ENCODE measurements around the gene GANC. TPM values are rescaled to one million over a fixed set of nuclear protein-coding genes. Genes with fewer than 3 reads are reported as not detected.

GANC gene
- polyA plus RNA-seq, 3 donors: 14.5 to 24.4 (median 21.1) TPM

- H3K9me3 ChIP-seq (replicated peaks in 1 of 2; ENCODE audit: control insufficient read depth in 1 of 2, insufficient read depth in 1 of 2, low read length in 2 of 2): peaks cover 6 to 17% of the 10 kb centered on the region in 2 donors
- Mint-ChIP-seq H3K4me1 (no peaks in the 10 kb centered on the region), H3K36me3 (peaks cover 49 to 64% of the 10 kb centered on the region in 2 donors), H3K9me3 (peaks cover 10 to 19% (median 14%) of the 10 kb centered on the region in 7 donors), H3K4me3 (no peak overlapping the region), H3K27ac (no peak overlapping the region), H3K27me3 (ENCODE audit: low read depth in 3 of 3) (peaks cover 0 to 1% (median 0%) of the 10 kb centered on the region in 3 donors)
- no peak overlapping the region for H3K9ac ChIP-seq (ENCODE audit: insufficient read depth, low read length, poor library complexity, severe bottlenecking)
- H3K79me2 ChIP-seq (ENCODE audit: insufficient read depth, low read length): no peaks in the 10 kb centered on the region
- DNase-seq: no peak
- no peaks in the 10 kb centered on the region for H3K27me3 ChIP-seq (ENCODE audit: control insufficient read depth in 2 of 2, insufficient read depth in 2 of 2, low read length in 2 of 2)
- TF ChIP-seq CTCF (IDR thresholded peaks at IDR 0.05): no peak
- peaks cover 39 to 63% of the 10 kb centered on the region in 2 donors for H3K36me3 ChIP-seq (replicated peaks in 1 of 2; ENCODE audit: control insufficient read depth in 1 of 2, insufficient read depth in 2 of 2, low read length in 2 of 2)
- no peak overlapping the region for H3K4me2 ChIP-seq (replicated peaks; ENCODE audit: extremely low read depth, low read length, poor library complexity, severe bottlenecking)
- H2AFZ ChIP-seq (ENCODE audit: insufficient read depth, low read depth, low read length, poor library complexity, severe bottlenecking): no peak overlapping the region
- no CpG with 5 or more reads among the region's 2 CpGs for WGBS (ENCODE audit: insufficient coverage)
- H4K20me1 ChIP-seq (ENCODE audit: insufficient read depth, low read length): no peaks in the 10 kb centered on the region
- H3K4me1 ChIP-seq (ENCODE audit: control insufficient read depth in 1 of 2, insufficient read depth in 2 of 2, low read length in 2 of 2): no peaks in the 10 kb centered on the region
- H3K27ac ChIP-seq (ENCODE audit: low read depth in 1 of 2, low read length in 2 of 2): no peak overlapping the region
- intact Hi-C loops (cut with micrococcal nuclease): no loop called here
- no peak overlapping the region for H3K4me3 ChIP-seq (replicated peaks in 1 of 3; ENCODE audit: low read depth in 2 of 3, low read length in 3 of 3)
Measured at GRCh38 chr15:42338500-42338899, 65.5 kb downstream of the GANC start.

GRCh38 chr15:42343596-42344232, 70.7 kb downstream of the GANC start:
- Mint-ChIP-seq H3K9me3 (no peaks in the 10 kb centered on the region), H3K27me3 (ENCODE audit: low read depth in 3 of 3) (no peaks in the 10 kb centered on the region), H3K4me3 (no peak overlapping the region), H3K36me3 (peaks cover 77 to 87% of the 10 kb centered on the region in 2 donors), H3K27ac (peak overlapping the region in 2 of 7 donors; percentile 10 to 68), H3K4me1 (no peaks in the 10 kb centered on the region)
- Histone ChIP-seq H3K9ac (ENCODE audit: insufficient read depth, low read length, poor library complexity, severe bottlenecking) (no peak overlapping the region), H3K4me2 (replicated peaks; ENCODE audit: extremely low read depth, low read length, poor library complexity, severe bottlenecking) (no peak overlapping the region), H3K4me1 (ENCODE audit: control insufficient read depth in 1 of 2, insufficient read depth in 2 of 2, low read length in 2 of 2) (no peaks in the 10 kb centered on the region), H3K27me3 (ENCODE audit: control insufficient read depth in 2 of 2, insufficient read depth in 2 of 2, low read length in 2 of 2) (no peaks in the 10 kb centered on the region), H3K27ac (ENCODE audit: low read depth in 1 of 2, low read length in 2 of 2) (peak overlapping the region in 1 of 2 donors; percentile 6), H3K4me3 (replicated peaks in 1 of 3; ENCODE audit: low read depth in 2 of 3, low read length in 3 of 3) (no peak overlapping the region), H3K9me3 (replicated peaks in 1 of 2; ENCODE audit: control insufficient read depth in 1 of 2, insufficient read depth in 1 of 2, low read length in 2 of 2) (no peaks in the 10 kb centered on the region), H4K20me1 (ENCODE audit: insufficient read depth, low read length) (no peaks in the 10 kb centered on the region), H2AFZ (ENCODE audit: insufficient read depth, low read depth, low read length, poor library complexity, severe bottlenecking) (no peak overlapping the region), H3K36me3 (replicated peaks in 1 of 2; ENCODE audit: control insufficient read depth in 1 of 2, insufficient read depth in 2 of 2, low read length in 2 of 2) (peaks cover 84 to 88% of the 10 kb centered on the region in 2 donors), H3K79me2 (ENCODE audit: insufficient read depth, low read length) (no peaks in the 10 kb centered on the region)
- TF ChIP-seq CTCF (IDR thresholded peaks at IDR 0.05): no peak
- 87% methylated on average over 3 of the region's 6 CpGs for WGBS (ENCODE audit: insufficient coverage)
- intact Hi-C loops (cut with micrococcal nuclease): no loop called here
- no peak for DNase-seq

All from CD14-positive monocyte (primary cell).